HG03342 (cell line): Measurements from ENCODE around the gene ZCCHC18.

Experiments
- ATAC-seq: cut with Tn5 transposase; IDR thresholded peaks from one replicate; pipeline ENCODE4 v1.9.1; 2021; ENCODE audit warnings: mild to moderate bottlenecking, moderate library complexity; ENCODE audit not compliant: unreplicated experiment

ZCCHC18 gene

DNA sequence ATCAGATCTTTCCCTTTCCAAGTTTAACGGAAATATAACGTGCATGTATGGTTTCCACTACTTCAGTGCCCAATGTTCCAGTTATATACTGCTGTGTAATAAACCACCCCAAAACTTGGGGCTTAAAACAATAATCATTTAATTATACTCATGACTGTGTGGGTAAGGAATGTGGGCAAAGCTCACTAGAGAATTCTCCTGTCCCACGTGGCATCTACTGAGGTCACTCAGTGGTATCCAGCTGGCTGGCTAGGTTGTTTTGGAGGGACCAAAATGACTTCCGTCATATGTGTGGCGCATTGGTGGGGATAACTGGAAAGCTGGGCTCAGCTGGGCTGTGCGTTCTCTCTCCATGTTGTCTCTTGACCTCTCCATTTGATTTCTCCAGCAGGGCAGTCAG lies 18.5 kb downstream of the ZCCHC18 start:
- ATAC-seq: no peak

DNA sequence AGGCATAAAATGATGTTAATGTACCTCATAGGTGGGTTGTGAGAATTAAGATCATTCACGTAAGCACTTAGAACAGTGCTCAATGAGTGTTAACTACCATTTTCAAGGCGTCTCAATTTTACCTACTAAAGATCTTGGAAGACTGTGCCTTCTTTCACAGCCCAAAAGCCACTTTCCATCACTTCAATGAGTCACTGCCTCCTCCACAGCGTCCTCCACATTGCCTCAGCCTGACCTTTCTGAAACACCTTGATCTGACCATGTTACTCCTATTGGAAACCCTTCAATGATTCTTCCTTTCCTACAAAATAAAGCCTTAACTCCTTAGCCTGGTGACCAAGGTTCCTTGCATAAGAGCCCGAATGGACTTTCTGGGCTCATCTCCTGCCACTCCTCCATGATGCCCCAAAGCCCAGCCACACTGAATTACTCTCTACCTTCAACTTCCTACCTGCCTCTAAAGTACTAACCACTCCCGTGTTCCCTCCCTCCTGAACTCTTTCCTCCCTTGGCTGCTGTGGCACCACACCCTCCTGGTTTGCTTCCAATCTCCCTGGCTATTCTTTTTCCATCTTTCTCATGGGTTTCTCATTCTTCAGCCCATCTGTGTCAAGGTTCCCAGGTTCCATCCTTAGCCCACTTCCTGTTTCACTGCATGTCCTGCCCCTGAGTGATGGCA lies 22.4 kb downstream of the ZCCHC18 start:
- no peak for ATAC-seq

DNA sequence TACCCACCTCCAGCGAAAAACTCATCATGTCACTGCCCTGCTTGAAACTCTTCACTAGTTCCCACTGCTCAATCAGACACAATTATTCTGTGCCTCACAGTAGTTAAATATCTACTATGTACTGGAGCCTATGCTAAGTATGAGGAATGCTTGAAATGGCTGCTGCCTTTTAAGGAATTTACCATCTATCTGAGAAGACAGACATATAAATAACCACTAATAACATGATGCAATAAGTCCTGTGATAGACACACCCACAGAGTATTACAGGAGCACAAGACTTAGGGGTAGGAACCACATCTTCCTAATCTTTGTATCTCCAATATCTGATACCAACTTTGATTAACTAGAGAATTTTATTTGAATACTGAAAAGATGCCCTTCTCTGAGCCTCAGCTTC lies 23.4 kb downstream of the ZCCHC18 start:
- no peak for ATAC-seq

DNA sequence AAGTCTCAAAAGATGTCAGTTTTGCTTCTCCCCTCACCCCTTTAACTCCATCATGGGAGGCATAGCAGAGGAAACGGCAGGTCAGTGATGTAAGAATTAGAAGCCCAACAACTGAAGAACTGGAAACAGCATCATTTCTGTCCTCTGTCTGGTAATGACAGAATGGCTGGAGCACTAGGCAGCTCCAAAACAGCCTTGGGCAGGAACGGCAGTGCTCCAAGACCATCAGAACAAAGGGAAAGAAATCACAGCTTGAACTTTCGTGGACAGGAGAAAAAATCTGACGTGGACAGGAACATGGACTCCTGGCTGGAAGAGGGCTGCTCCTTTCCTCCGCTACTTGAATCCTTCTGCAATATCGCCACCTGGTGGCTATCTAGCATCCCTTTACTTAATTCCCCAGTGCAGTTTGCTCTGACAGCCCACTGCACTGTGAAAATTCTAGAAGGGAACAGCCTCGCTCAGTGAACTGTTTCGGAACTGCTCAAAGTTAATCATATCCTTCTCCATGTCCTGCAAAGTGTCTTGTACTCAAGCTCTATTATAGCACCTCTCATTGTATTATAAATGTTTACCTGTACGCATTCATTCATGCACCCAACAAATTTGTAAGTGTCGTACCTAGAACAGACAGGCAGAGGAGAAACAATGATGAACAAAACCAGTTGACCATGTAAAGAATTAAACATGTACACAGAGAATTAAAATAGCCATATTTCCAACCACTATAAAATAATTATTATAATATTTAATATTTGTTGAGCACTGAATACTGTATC lies 24.1 kb downstream of the ZCCHC18 start:
- peak; percentile 89 for ATAC-seq

DNA sequence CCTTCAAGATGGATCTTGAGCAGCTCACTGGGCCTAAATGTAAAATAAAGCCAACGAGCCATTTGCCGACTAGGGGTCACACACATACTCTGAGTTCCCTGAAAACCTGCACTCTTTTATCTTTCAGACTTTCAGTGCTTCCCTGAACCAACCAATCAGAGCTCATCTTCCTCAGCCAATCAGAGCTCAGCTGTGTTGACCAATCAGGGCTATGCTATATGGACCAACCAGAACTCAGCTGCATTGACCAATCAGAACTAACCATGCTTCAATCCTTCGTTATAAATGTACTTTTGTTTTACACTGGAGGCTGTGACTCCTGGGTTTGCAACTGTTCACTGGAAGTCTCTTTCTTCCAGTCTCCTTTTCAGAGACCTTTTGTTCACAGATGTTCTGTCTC lies 25.2 kb downstream of the ZCCHC18 start:
- no peak for ATAC-seq

DNA sequence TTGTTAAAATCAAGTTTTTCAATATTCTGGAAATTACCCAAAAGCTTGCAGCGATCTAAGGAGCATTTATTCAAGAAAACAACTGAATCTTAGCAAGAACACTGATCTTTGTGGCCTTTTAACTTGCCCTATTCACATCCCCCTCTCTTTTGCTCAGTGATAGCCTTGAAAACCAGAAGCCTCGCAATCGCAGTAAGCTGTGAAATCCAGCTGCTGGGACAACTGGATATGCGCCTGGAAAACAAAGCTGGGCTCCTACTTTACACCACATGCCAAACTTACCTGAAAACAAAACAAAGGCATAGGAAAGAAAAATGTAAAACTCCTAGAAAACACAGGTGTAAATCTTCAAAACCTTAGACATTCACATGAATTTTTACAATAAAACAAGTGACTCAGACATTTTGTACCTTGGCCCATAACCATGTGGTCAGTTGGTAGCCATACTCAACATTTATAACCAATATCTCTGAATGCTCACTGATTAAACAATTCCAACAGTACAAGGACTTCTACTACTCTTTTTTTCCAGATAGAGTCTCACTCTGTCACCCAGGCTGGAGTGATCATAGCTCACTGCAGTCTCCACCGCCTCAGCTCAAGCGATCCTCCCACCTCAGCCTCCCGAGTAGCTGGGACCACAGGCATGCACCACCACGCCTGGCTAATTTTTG lies 28.9 kb downstream of the ZCCHC18 start:
- ATAC-seq: no peak

DNA sequence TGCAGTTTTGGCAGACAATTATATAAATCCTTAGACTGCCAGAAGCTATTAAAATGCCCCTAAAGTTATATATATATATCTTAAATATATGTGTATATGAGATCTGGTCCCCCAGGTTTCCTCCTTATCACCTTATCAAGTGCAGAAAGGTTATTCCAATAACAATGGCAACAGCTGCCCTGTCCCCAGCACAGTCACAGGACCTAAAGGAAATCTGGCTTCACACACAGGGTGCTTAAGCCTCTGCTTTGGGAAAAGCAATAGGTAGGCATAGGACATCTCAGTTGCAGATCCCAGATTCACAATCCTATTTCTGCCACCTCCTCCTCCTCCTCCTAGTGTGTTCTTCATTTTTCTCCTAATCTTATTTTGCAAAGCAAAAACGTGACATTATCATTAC lies 38.7 kb downstream of the ZCCHC18 start:
- ATAC-seq: no peak

DNA sequence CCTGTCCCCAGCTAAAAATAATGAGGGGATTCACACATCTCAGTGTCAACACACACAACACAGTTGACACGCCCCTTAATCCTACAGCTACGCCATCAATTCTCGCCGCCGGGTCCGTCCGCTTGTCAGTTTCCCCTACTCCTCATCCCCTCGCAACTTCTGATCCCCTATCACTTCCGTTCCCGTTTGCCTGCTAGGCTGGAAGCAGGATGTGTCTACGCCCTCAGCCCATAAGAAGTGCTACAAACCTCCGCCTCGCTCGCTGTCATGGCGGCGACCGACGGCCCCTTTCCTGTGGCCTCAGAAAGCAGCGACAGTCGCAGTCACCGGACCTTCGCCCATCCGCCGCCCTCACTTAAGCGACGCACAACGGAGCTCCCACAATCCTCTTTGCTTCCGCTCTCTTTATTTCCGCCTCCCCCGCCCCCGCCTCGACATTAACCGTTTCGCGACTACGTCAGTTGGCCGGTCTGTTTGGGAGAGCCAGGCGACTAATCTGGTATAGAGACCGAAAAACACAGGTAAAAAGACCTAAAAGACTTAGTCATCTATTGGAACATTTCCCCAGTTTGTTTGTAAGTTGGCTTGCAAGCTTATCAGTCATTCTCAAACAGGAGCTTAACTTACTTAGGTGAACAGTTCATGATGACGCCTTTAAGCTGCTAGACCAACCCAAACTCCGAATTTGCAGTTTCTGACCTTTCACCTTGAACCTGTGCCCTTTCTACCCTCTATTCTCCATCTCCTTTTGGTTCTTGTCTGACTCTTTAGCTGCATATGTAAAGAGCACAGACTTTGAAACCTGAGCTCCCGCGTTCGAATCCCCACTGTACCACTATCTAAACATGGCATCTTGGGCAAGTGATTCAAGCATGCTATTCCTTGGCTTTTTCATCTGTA lies 44.6 kb downstream of the ZCCHC18 start, which contains the start of gene SLC25A53:
Gene SLC25A53 (minus strand): TSS at position 380 of the 900 bp plus-strand sequence. CDS start 51,752 bp downstream, outside the sequence.
- peak; percentile 95 for ATAC-seq
